Keratinocyte (primary cell): ENCODE results near the gene ISG15.

Experiments used
- EZH2 ChIP-seq: IDR thresholded peaks from one replicate; pipeline ENCODE4 v1.6.1; 2012; ENCODE audit warnings: inconsistent platforms, mild to moderate bottlenecking, low read length, moderate library complexity
- TF ChIP-seq, protein P1 (sequence below), 3 experiments: IDR thresholded peaks in 1 of 3; conservative IDR thresholded peaks in 1 of 3; optimal IDR thresholded peaks in 1 of 3; 2 replicates in 2 of 3; 3 replicates in 1 of 3; pipeline versions ENCODE3 to v1.5.1; 2011; ENCODE audit warnings: low read length in 3 of 3, mild to moderate bottlenecking in 3 of 3, moderate library complexity in 2 of 3, control low read depth in 1 of 3, inconsistent platforms in 1 of 3; ENCODE audit not compliant: insufficient read depth in 2 of 3; ENCODE audit errors: extremely low read depth in 1 of 3

DNA sequence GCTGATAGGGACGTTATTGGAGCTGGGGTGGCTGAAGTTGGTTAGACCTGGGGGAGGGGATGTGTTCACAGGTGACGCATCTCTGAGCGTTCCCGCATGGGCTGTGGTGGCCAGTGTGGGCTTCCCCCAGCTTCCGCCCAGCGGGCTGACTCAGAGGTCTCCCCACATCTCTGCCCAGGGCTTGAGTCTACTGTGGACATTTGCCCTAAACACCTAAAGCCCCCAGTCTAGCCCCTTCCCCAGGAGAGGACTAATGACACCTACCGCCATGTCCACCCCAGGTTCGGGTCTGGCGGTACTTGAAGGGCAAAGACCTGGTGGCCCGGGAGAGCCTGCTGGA, 8.6 kb downstream of the ISG15 start:
- no peak for TF ChIP-seq EZH2
- TF ChIP-seq, protein P1, sequence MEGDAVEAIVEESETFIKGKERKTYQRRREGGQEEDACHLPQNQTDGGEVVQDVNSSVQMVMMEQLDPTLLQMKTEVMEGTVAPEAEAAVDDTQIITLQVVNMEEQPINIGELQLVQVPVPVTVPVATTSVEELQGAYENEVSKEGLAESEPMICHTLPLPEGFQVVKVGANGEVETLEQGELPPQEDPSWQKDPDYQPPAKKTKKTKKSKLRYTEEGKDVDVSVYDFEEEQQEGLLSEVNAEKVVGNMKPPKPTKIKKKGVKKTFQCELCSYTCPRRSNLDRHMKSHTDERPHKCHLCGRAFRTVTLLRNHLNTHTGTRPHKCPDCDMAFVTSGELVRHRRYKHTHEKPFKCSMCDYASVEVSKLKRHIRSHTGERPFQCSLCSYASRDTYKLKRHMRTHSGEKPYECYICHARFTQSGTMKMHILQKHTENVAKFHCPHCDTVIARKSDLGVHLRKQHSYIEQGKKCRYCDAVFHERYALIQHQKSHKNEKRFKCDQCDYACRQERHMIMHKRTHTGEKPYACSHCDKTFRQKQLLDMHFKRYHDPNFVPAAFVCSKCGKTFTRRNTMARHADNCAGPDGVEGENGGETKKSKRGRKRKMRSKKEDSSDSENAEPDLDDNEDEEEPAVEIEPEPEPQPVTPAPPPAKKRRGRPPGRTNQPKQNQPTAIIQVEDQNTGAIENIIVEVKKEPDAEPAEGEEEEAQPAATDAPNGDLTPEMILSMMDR (optimal IDR thresholded peaks at IDR 0.05 in 1 of 3, IDR thresholded peaks at IDR 0.05 in 1 of 3, conservative IDR thresholded peaks at IDR 0.05 in 1 of 3; ENCODE audit: extremely low read depth in 1 of 3, insufficient read depth in 2 of 3, low read length in 3 of 3) = no peak
